ENCODE data around the gene KRTAP2-3. TPM values are rescaled to one million over a fixed set of nuclear protein-coding genes. Genes with fewer than 3 reads are reported as not detected.
"Not testable (repeated sequence)": the region's sequence is repeated elsewhere in the genome, so short reads cannot be mapped to it uniquely, and the experiment has no call there.

KRTAP2-3 gene
- total RNA-seq, 1 donor from 2014 or later = 7.1 TPM

DNA sequence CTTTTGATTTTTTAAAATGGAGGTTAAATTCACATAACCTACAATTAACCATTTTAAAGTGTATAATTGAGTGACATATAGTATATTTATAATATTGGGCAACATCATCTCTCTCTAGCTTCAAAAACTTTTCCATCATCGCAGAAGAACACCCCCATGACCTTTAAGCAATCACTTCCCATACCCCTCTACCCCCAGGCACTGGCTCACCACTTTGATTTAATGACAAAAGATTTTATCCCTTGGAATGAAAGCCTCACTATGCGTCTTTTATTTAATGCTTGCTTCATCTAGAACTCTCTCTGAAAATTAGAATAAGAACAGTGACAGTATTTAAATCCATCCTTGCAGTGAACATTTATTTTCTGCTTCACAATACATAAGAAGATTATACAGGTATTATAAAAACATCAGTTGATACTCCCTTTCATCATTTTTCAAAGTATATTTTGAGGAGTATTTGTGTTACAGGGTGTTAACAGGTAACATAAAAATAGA is 22.0 kb downstream of the KRTAP2-3 start:
- Mint-ChIP-seq H3K4me3 (ENCODE audit: unreplicated experiment) (no peak overlapping the region), H3K27ac (ENCODE audit: unreplicated experiment) (no peak overlapping the region), H3K27me3 (ENCODE audit: low read depth, unreplicated experiment) (no peaks in the 10 kb centered on the region), H3K9me3 (ENCODE audit: unreplicated experiment) (no peaks in the 10 kb centered on the region), H3K36me3 (ENCODE audit: low read depth, unreplicated experiment) (no peaks in the 10 kb centered on the region), H3K4me1 (ENCODE audit: low read depth, unreplicated experiment) (no peaks in the 10 kb centered on the region)
- no peak overlapping the region for H3K4me2 ChIP-seq (ENCODE audit: low read length)
- H3K27ac ChIP-seq (ENCODE audit: low read depth, low read length) = no peak overlapping the region
- H3K27me3 ChIP-seq (ENCODE audit: insufficient read depth, low read length) = no peaks in the 10 kb centered on the region
- FAIRE-seq (no peak), DNase-seq (ENCODE audit: low read depth) (no peak)
- no peaks in the 10 kb centered on the region for H3K36me3 ChIP-seq (ENCODE audit: insufficient read depth, low read length)
- TF ChIP-seq CTCF (IDR thresholded peaks at IDR 0.05; ENCODE audit: insufficient read depth, low read depth, low read length) (no peak), EZH2 (IDR thresholded peaks at IDR 0.05; ENCODE audit: insufficient read depth, low read length) (no peak)
- no peaks in the 10 kb centered on the region for H3K79me2 ChIP-seq (ENCODE audit: insufficient read depth, low read length)
- H3K9me3 ChIP-seq (ENCODE audit: insufficient read depth, low read depth, low read length) = no peaks in the 10 kb centered on the region
- no peaks in the 10 kb centered on the region for H4K20me1 ChIP-seq (ENCODE audit: insufficient read depth, low read length)
- no peak overlapping the region for H2AFZ ChIP-seq (ENCODE audit: low read depth, low read length)
- H3K4me1 ChIP-seq (ENCODE audit: insufficient read depth, low read length) = no peaks in the 10 kb centered on the region
- no peak overlapping the region for H3K9ac ChIP-seq (ENCODE audit: low read length)
- H3K4me3 ChIP-seq (ENCODE audit: insufficient read depth, low read depth, low read length) = no peak overlapping the region

DNA sequence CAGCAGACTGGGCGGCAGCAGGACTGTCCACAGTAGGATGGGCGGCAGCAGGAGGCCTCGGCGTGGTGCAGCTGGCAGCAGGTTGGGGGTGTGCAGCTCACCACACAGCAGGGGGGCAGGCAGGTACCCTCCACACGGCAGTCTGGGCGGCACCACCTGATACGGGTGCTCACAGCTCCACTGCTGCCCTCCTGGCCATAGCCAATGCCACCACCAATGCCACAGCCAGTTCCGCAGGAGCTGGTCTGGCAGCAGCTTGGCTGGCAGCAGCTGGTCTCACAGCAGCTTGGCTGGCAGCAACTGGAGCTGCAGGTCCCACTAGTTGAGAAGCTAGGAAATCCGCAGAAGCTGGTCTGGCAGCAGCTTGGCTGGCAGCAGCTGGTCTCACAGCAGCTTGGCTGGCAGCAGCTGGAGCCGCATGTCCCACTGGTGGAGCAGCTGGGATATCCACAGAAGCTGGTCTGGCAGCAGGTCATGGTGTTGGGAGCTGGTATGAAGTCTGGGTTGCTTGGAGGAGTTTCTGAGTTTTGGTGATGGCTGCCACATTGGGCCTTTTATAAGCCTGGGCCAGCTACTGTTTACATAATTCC is 25.5 kb downstream of the KRTAP2-3 start, which contains the start of gene KRTAP1-3:
Gene KRTAP1-3 (minus strand): TSS at position 529 of the 590 bp plus-strand sequence. CDS start 53 bp downstream, at position 476.
- not testable (repeated sequence) for H3K27me3 ChIP-seq (ENCODE audit: insufficient read depth, low read length); H3K36me3 Mint-ChIP-seq (ENCODE audit: low read depth, unreplicated experiment); H3K4me3 ChIP-seq (ENCODE audit: insufficient read depth, low read depth, low read length); H3K27ac Mint-ChIP-seq (ENCODE audit: unreplicated experiment); H3K9ac ChIP-seq (ENCODE audit: low read length); H4K20me1 ChIP-seq (ENCODE audit: insufficient read depth, low read length); H2AFZ ChIP-seq (ENCODE audit: low read depth, low read length); DNase-seq (ENCODE audit: low read depth); H3K27me3 Mint-ChIP-seq (ENCODE audit: low read depth, unreplicated experiment); H3K36me3 ChIP-seq (ENCODE audit: insufficient read depth, low read length); H3K79me2 ChIP-seq (ENCODE audit: insufficient read depth, low read length); H3K4me1 Mint-ChIP-seq (ENCODE audit: low read depth, unreplicated experiment); H3K4me3 Mint-ChIP-seq (ENCODE audit: unreplicated experiment); FAIRE-seq; H3K27ac ChIP-seq (ENCODE audit: low read depth, low read length); H3K9me3 Mint-ChIP-seq (ENCODE audit: unreplicated experiment); H3K4me2 ChIP-seq (ENCODE audit: low read length); H3K4me1 ChIP-seq (ENCODE audit: insufficient read depth, low read length); H3K9me3 ChIP-seq (ENCODE audit: insufficient read depth, low read depth, low read length)

GRCh38 chr17:41029633-41030245 is 30.2 kb downstream of the KRTAP2-3 start, which contains the start of gene KRTAP1-4:
Gene KRTAP1-4, minus strand, starts transcription at chr17:41030195. Its CDS starts 117 bp downstream, at chr17:41030078.
- Histone ChIP-seq H3K9me3 (ENCODE audit: insufficient read depth, low read depth, low read length) (no peaks in the 10 kb centered on the region), H3K9ac (ENCODE audit: low read length) (no peak within 1 kb of the TSS), H3K79me2 (ENCODE audit: insufficient read depth, low read length) (no peaks in the 10 kb centered on the region), H3K36me3 (ENCODE audit: insufficient read depth, low read length) (no peaks in the 10 kb centered on the region), H2AFZ (ENCODE audit: low read depth, low read length) (no peak within 1 kb of the TSS), H3K27me3 (ENCODE audit: insufficient read depth, low read length) (no peaks in the 10 kb centered on the region), H4K20me1 (ENCODE audit: insufficient read depth, low read length) (no peaks in the 10 kb centered on the region), H3K4me1 (ENCODE audit: insufficient read depth, low read length) (peaks cover 5% of the 10 kb centered on the region), H3K27ac (ENCODE audit: low read depth, low read length) (no peak within 1 kb of the TSS), H3K4me2 (ENCODE audit: low read length) (no peak within 1 kb of the TSS), H3K4me3 (ENCODE audit: insufficient read depth, low read depth, low read length) (no peak within 1 kb of the TSS)
- Mint-ChIP-seq H3K27me3 (ENCODE audit: low read depth, unreplicated experiment) (no peaks in the 10 kb centered on the region), H3K4me3 (ENCODE audit: unreplicated experiment) (no peak within 1 kb of the TSS), H3K9me3 (ENCODE audit: unreplicated experiment) (no peaks in the 10 kb centered on the region), H3K36me3 (ENCODE audit: low read depth, unreplicated experiment) (no peaks in the 10 kb centered on the region), H3K27ac (ENCODE audit: unreplicated experiment) (no peak within 1 kb of the TSS), H3K4me1 (ENCODE audit: low read depth, unreplicated experiment) (no peaks in the 10 kb centered on the region)
- no peak for FAIRE-seq
- TF ChIP-seq EZH2 (IDR thresholded peaks at IDR 0.05; ENCODE audit: insufficient read depth, low read length) (no peak), CTCF (IDR thresholded peaks at IDR 0.05; ENCODE audit: insufficient read depth, low read depth, low read length) (no peak)
- DNase-seq (ENCODE audit: low read depth) = no peak
